Measurements from ENCODE around the gene RDH16. TPM values are rescaled to one million over a fixed set of nuclear protein-coding genes. Genes with fewer than 3 reads are reported as not detected.

Gene RDH16
- total RNA-seq, 1 experiment from 2014 or later = 0.39 TPM

GRCh38 chr12:56998981-56999380 is 41.6 kb upstream of the RDH16 start:
- BruUV-seq (replicated peaks) = no TSS peak
- DNase-seq = no peak

DNA sequence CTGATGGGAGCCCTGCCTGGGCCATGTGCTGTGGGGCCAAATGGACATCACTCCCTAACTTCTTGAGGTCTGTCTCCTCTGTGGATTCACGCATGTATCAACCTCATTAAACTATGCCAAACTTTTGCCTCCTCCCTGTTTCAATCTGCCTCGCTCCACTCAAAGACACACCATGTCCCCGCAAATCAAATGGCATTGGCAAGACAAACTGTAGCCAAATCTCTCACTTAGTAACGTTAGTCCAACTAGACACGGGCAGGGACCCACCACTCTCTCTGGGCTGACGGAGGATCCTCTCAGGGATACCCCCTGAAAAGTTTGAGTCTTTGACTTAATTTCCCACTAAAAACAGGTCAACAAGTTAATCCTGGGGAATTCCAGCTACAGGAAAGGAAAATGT is 40.9 kb upstream of the RDH16 start:
- Mint-ChIP-seq H3K27me3 (ENCODE audit: insufficient read depth, unreplicated experiment) (no peaks in the 10 kb centered on the region), H3K4me1 (ENCODE audit: low read depth, unreplicated experiment) (peaks cover 6% of the 10 kb centered on the region), H3K4me3 (ENCODE audit: unreplicated experiment) (no peak overlapping the region), H3K27ac (ENCODE audit: unreplicated experiment) (no peak overlapping the region), H3K9me3 (ENCODE audit: unreplicated experiment) (no peaks in the 10 kb centered on the region), H3K36me3 (ENCODE audit: insufficient read depth, unreplicated experiment) (peaks cover 23% of the 10 kb centered on the region)
- intact Hi-C loops (cut with micrococcal nuclease; ENCODE audit: unreplicated experiment) = no loop called here
- ChIA-PET CTCF (no interaction called here), POLR2A (interaction anchor here (0.7 kb wide), 1 partner anchor 20 kb away, joined by 5 read pairs; no protein-coding TSS in a partner anchor)
- Histone ChIP-seq H3K4me3 (ENCODE audit: low read depth, low read length) (no peak overlapping the region), H3K9me3 (no peaks in the 10 kb centered on the region), H3K36me3 (ENCODE audit: control insufficient read depth, insufficient read depth, low read length) (peaks cover 2% of the 10 kb centered on the region), H3K27me3 (replicated peaks; ENCODE audit: control insufficient read depth, insufficient read depth, low read length) (no peaks in the 10 kb centered on the region), H3K4me1 (peaks cover 11% of the 10 kb centered on the region)
- no peak for DNase-seq
- TF ChIP-seq CTCF (IDR thresholded peaks at IDR 0.05; ENCODE audit: insufficient read depth in 1 of 2, low read depth in 1 of 2, low read length in 1 of 2, severe bottlenecking in 1 of 2, unreplicated experiment in 1 of 2) = no peak
- no TSS peak for BruUV-seq (replicated peaks)

More at GRCh38 chr12:56998981-56999380, 41.6 kb upstream of the RDH16 start:
- peaks cover 11% of the 10 kb centered on the region for H3K4me1 ChIP-seq
- POLR2A ChIA-PET = no interaction called here
- no peak overlapping the region for H3K4me3 ChIP-seq (ENCODE audit: low read depth, low read length)
- H3K36me3 ChIP-seq (ENCODE audit: control insufficient read depth, insufficient read depth, low read length) = peaks cover 5% of the 10 kb centered on the region
- H3K27me3 Mint-ChIP-seq (ENCODE audit: insufficient read depth, unreplicated experiment) = no peaks in the 10 kb centered on the region
- peaks cover 10% of the 10 kb centered on the region for H3K4me1 Mint-ChIP-seq (ENCODE audit: low read depth, unreplicated experiment)
- CTCF ChIA-PET = no interaction called here
- H3K27me3 ChIP-seq (replicated peaks; ENCODE audit: control insufficient read depth, insufficient read depth, low read length) = no peaks in the 10 kb centered on the region
- intact Hi-C loops (cut with micrococcal nuclease; ENCODE audit: unreplicated experiment) = no loop called here
- H3K9me3 ChIP-seq = no peaks in the 10 kb centered on the region
- no peaks in the 10 kb centered on the region for H3K9me3 Mint-ChIP-seq (ENCODE audit: unreplicated experiment)
- TF ChIP-seq CTCF (IDR thresholded peaks at IDR 0.05; ENCODE audit: insufficient read depth in 1 of 2, low read depth in 1 of 2, low read length in 1 of 2, severe bottlenecking in 1 of 2, unreplicated experiment in 1 of 2) = no peak
- H3K4me3 Mint-ChIP-seq (ENCODE audit: unreplicated experiment) = no peak overlapping the region
- H3K36me3 Mint-ChIP-seq (ENCODE audit: insufficient read depth, unreplicated experiment) = peaks cover 29% of the 10 kb centered on the region
- no peak overlapping the region for H3K27ac Mint-ChIP-seq (ENCODE audit: unreplicated experiment)

DNA sequence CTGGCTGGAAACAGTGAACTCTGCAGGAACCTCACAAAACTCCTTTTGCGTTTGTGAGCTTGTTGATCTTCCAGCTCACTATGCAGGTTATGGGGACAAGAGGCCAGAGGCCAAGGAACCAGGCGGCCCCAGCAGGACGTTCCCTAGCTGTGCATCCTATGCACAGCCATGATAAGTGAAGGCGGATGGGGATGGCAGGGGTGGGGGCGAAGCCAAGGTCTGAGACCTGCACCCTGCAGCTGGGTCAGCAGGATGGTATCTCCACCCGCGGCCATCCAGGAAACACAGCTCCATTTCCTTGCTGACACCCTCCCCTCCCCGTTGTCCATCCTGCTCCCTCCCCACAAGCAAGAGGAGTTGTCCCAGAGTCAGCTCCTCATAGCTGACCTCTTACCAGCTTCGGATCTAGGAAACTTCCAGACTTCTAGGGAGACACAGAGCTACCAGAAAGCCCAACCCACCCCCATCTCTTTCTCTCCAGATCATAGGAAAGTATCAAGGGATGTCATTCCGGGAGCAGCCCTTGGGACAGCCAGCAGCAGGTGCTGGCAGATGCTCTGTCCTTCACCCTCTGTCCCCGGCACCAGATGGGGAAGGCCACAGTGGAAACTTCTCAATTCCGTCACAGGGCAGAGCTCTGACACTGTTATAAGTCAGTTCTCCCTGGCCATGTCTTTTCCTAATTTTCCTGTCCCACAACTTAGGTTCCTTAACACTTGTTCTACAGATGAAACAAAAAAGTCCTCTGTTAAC is 39.6 kb upstream of the RDH16 start:
- H3K27me3 ChIP-seq (replicated peaks; ENCODE audit: control insufficient read depth, insufficient read depth, low read length) = no peaks in the 10 kb centered on the region
- Mint-ChIP-seq H3K27me3 (ENCODE audit: insufficient read depth, unreplicated experiment) (no peaks in the 10 kb centered on the region), H3K27ac (ENCODE audit: unreplicated experiment) (no peak overlapping the region), H3K4me1 (ENCODE audit: low read depth, unreplicated experiment) (no peaks in the 10 kb centered on the region), H3K9me3 (ENCODE audit: unreplicated experiment) (no peaks in the 10 kb centered on the region), H3K4me3 (ENCODE audit: unreplicated experiment) (no peak overlapping the region), H3K36me3 (ENCODE audit: insufficient read depth, unreplicated experiment) (peaks cover 12% of the 10 kb centered on the region)
- H3K4me1 ChIP-seq = peaks cover 5% of the 10 kb centered on the region
- H3K9me3 ChIP-seq = no peaks in the 10 kb centered on the region
- no TSS peak for BruUV-seq (replicated peaks)
- ChIA-PET POLR2A (no interaction called here), CTCF (no interaction called here)
- no peak overlapping the region for H3K4me3 ChIP-seq (ENCODE audit: low read depth, low read length)
- DNase-seq = no peak
- intact Hi-C loops (cut with micrococcal nuclease; ENCODE audit: unreplicated experiment) = no loop called here
- H3K36me3 ChIP-seq (ENCODE audit: control insufficient read depth, insufficient read depth, low read length) = no peaks in the 10 kb centered on the region; the same call in 1 of the 2 replicates
- no peak for TF ChIP-seq CTCF (IDR thresholded peaks at IDR 0.05; ENCODE audit: insufficient read depth in 1 of 2, low read depth in 1 of 2, low read length in 1 of 2, severe bottlenecking in 1 of 2, unreplicated experiment in 1 of 2)
